Left renal pelvis (tissue), 4 donors: ENCODE data around the gene PEX7. TPM values are rescaled to one million over a fixed set of nuclear protein-coding genes. Genes with fewer than 3 reads are reported as not detected.
"Not testable (repeated sequence)": the region's sequence is repeated elsewhere in the genome, so short reads cannot be mapped to it uniquely, and the experiment has no call there.

Experiments used
- DNase-seq, 4 donors: peaks; one replicate each; pipeline ENCODE4 v3.0.0-alpha.2; 2013; ENCODE audit warnings: low read depth in 4 of 4, low spot score in 3 of 4
- polyA plus RNA-seq, 4 donors: library from polyadenylated mRNA; unstranded; fragments of 120-200 nt; gene quantifications; one replicate each; pipeline ENCODE4 v1.2.1, GENCODE V29; 2013; ENCODE audit not compliant: insufficient read length in 4 of 4

Gene PEX7
- polyA plus RNA-seq, 4 donors = 5.6 to 14.6 (median 12.3) TPM

GRCh38 chr6:136890986-136891385 is 68.6 kb downstream of the PEX7 start:
- DNase-seq = no peak

- no peak for DNase-seq
These were observed 70.8 kb downstream of the PEX7 start for GRCh38 chr6:136893187-136893586.

DNA sequence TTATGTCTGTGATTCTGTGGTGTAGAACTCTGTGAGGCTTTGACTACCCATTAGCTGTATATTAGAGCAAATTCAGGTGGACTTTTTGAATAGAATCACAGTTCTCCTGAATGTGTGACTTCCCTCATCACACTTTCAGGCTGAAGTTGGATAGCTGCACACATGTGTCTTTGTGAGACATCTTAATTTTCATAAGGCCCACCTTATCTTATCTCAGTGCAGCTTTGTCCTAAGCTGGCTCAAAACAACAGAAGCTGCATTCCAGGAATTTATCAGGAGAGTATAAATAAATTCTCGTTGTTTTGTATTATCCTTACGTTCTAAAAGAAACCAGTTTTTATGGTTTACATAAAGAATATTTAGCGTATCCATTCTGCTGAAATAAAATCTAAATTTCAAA is 73.5 kb downstream of the PEX7 start:
- DNase-seq = no peak

DNA sequence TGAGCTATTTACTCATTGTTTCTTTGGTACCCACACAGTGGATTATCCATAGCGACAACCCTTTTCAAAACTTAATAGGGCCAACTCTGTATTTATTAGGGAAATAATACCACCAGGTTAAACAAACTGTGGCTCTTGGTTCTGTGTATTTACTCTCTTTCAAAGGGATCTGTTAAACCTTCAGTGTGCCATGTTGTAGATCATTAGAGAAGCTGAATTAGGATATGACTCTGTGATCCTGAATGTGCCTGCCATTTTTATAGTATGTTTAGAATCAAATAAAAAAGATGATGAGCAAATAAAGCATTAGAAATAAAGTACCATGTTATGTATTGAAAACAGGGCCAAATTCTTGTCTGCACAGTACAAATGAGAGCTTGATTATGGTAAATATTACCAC is 74.7 kb downstream of the PEX7 start:
- DNase-seq = no peak

- DNase-seq = no peak
These were observed 78.9 kb downstream of the PEX7 start for GRCh38 chr6:136901212-136901784.

DNA sequence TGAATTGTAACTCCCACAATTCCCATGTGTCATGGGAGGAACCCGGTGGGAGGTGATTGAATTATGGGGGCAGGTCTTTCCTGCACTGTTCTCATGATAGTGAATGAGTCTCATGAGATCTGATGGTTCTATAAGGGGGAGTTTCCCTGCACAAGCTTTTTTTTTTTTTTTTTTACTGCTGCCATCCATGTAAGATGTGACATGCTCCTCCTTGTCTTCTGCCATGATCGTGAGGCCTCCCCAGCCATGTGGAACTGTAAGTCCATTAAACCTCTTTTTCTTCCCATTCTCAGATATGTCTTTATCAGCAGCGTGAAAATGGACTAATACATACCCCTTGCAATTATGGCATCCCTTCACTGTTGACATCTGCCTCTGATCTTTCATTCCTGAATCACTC is 82.1 kb downstream of the PEX7 start:
- not testable (repeated sequence) for DNase-seq

- no peak for DNase-seq
These were observed 92.6 kb downstream of the PEX7 start for GRCh38 chr6:136914947-136915346.

GRCh38 chr6:136918706-136919105 is 96.3 kb downstream of the PEX7 start:
- no peak for DNase-seq

GRCh38 chr6:136920216-136920615 is 97.8 kb downstream of the PEX7 start:
- DNase-seq = no peak

DNA sequence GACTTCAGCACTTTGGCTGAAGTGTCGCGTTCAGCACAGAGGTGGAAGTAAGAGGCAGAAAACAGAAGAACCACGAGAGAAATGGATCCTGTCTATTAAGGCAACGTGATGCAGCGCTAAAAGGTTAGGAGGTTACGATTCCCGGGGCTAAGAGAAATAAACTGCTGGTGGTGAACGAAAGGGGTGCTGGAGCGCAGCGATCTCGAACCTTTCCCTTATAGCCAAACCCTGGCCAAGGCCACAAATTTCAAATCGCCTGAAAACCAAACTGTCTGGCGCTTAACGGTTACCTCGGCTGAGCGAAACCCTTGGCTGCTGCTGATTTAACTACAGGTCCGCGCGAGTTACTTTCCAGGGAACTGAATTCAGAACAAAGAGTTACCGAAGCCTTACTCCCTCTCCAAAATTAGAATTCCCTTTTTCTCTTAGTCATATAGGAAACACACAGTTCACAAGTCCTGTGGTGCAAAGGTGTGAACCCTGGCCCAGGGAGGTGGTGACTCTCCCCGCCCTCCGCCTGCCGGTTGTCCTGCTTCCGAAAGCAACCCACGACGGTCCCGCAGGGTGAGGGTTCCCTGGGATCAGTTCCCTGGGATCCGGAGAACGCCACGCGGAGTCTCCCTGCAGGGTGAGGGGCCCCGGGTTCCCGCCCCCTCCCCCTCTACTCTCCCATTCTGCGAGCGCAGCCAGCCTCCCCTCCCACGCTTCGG is 98.4 kb downstream of the PEX7 start:
- no peak for DNase-seq

DNA sequence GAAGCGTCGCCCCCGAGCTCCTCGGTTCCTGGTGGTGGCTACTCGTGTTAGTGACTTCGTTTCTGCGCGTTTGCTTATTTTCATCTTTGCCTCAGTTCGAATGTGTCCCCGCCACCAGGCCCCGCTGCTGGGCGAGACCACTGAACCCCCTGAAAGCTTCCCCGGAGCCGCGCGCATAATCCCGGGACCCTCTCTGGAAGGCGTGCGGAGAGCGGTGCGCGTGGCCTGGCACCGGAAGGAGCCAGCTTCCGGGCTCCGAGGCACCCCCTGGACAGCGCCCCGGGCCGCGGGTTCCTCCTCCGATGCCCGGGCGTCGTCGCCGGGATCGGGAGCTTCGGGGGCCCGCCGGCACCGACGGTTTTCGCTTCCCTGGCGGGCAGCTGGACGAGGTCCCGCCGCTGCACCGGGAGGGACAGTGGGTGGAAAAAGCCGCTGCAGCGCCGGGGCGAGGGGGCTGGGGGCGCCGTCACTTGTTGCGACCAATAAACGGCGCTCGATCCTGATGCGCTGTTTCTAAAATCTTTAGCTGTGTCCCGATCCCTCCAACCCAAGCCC is 99.1 kb downstream of the PEX7 start:
- no peak for DNase-seq

DNA sequence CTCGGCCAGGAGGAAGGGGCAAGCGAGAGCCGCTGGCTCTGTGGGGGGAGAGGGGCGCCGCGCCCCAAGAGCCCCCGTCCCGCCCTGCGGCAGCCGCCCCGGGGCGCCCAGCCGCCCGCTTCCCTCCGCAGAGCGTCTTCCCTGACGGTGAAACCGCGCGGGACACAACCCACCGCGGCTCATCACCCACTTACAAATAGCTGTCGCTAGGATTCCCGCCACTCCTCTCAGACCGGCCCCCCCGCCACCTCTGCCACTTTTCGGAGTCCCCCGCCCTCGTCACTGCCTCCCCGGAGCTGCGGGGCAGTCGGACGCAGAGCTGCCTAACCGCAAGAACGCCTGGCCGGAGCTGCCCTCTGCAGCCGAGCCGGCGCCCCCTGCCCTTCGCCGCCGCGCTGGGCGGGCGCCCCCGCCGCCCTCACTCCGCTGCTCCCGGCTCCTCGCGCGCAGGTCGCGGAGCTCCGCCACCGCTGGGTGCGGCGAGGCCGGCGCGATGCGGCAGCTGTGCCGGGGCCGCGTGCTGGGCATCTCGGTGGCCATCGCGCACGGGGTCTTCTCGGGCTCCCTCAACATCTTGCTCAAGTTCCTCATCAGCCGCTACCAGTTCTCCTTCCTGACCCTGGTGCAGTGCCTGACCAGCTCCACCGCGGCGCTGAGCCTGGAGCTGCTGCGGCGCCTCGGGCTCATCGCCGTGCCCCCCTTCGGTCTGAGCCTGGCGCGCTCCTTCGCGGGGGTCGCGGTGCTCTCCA is 99.7 kb downstream of the PEX7 start, which contains the start of gene SLC35D3:
Gene SLC35D3, plus strand, starts transcription at position 366 of the 749 bp plus-strand sequence. Its CDS starts 128 bp downstream, at position 494.
- no peak for DNase-seq

DNA sequence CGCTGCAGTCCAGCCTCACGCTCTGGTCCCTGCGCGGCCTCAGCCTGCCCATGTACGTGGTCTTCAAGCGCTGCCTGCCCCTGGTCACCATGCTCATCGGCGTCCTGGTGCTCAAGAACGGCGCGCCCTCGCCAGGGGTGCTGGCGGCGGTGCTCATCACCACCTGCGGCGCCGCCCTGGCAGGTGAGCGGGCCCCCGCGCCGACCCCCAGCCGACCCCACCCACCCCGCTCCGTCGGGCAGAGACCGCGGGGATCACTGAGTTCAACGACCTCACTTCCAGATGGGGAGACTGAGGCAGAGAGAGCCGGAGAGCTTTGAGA is 100.3 kb downstream of the PEX7 start:
- DNase-seq = no peak

DNA sequence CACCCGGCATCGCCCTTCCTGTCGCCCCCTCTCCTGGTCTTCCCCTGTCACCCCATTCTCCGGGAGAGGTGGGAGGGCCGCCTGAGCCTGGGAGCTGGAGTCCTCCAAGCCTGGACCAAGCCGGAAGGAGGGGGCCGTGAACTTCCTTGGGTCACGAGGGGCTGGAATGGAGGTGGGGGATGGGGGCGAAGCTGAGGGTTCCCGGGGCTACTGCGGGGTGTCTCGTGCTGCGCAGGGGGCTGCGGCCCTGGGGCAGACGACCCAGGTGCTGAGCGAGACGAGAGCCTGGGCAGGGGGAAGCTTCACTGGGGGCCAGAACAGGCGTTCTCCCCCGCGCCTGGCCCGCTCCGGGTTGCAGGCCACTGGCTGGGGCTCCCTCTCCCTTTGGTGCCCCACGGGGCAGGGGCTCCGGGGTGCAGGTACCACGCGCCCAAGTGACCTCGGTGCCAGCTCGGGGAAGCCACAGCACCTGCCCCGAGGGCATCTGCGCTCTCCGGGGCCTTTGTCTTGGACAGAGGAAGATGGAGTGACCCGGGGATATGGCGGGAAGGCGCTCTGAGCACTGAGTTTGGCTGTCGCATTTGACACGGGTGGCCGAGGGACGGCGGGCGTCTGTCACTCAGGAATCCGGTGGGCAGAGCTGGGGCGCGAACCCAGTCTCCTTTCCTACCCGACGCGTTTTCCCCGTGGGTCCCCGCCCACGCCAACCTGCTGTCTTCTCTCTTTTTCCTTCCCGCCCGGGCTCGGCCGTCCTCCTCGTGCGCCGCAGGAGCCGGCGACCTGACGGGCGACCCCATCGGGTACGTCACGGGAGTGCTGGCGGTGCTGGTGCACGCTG is 100.9 kb downstream of the PEX7 start:
- DNase-seq = no peak

DNA sequence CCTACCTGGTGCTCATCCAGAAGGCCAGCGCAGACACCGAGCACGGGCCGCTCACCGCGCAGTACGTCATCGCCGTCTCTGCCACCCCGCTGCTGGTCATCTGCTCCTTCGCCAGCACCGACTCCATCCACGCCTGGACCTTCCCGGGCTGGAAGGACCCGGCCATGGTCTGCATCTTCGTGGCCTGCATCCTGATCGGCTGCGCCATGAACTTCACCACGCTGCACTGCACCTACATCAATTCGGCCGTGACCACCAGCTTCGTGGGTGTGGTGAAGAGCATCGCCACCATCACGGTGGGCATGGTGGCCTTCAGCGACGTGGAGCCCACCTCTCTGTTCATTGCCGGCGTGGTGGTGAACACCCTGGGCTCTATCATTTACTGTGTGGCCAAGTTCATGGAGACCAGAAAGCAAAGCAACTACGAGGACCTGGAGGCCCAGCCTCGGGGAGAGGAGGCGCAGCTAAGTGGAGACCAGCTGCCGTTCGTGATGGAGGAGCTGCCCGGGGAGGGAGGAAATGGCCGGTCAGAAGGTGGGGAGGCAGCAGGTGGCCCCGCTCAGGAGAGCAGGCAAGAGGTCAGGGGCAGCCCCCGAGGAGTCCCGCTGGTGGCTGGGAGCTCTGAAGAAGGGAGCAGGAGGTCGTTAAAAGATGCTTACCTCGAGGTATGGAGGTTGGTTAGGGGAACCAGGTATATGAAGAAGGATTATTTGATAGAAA is 101.7 kb downstream of the PEX7 start:
- no peak for DNase-seq

DNA sequence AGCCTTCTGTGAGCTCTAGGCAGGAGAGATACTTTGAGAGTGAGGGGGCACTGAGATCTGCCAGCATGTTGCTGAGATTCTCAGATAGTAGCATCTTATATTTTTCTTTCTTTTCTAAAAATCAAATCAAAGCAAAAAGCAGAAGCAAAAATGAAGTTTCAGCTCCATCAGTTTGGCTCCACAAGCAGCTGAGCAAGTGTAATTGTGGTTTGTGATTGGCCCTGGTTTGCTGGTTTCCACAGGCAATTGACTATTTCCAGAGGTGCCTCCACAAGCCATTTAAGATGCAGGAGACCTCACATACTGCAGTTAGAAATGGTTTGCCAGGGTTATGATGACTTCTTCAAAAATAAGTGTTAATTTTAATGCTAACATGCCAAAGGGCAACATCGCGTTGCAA is 104.0 kb downstream of the PEX7 start:
- DNase-seq = no peak

GRCh38 chr6:136927292-136927691 is 104.9 kb downstream of the PEX7 start:
- no peak for DNase-seq

DNA sequence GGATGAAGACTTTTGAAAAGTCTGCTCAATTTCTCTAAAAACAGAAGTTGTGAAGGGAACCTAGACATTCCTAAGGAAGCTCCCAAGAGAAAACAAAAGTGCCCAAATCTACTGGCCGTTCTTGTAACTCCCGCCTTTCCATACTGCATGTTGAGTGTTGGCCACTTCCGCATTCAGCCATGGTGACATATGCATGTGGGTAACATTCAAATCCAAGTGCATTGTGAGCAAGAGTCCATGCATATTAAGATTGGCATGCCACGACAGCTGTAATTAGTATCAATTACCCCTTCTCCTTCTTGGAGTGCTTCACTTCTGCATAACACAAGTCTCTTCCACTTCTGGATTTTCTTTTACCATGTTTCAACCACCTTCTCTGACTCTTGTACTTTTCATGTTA is 108.1 kb downstream of the PEX7 start:
- no peak for DNase-seq

DNA sequence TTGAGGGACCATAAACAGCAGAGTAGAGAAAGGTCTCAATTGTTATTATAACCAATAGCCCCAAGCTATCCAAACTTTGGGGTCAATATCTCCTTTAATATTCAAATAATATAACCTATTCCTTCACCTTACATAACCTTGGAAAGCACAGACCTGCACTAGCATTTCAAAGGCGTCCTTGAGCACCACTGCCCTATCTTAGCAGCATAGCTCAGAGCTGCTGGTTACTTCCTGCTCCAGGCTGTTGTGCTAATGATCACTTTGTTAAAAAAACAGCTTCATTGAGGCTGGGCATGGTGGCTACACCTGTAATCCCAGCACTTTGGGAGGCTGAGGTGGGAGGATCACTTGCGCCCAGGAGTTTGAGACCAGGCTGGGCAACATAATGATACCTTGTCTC is 110.2 kb downstream of the PEX7 start:
- no peak for DNase-seq

- no peak for DNase-seq
These were observed 122.7 kb downstream of the PEX7 start for GRCh38 chr6:136945072-136945471.
